GM18873 (cell line): ENCODE measurements around the gene ZNF408.

ENCODE experiments used
- ATAC-seq: cut with Tn5 transposase; IDR thresholded peaks from one replicate; pipeline ENCODE4 v1.9.1; 2021; ENCODE audit warnings: mild to moderate bottlenecking, moderate library complexity, moderate number of reproducible peaks; ENCODE audit not compliant: unreplicated experiment, low FRiP score

The ZNF408 gene

DNA sequence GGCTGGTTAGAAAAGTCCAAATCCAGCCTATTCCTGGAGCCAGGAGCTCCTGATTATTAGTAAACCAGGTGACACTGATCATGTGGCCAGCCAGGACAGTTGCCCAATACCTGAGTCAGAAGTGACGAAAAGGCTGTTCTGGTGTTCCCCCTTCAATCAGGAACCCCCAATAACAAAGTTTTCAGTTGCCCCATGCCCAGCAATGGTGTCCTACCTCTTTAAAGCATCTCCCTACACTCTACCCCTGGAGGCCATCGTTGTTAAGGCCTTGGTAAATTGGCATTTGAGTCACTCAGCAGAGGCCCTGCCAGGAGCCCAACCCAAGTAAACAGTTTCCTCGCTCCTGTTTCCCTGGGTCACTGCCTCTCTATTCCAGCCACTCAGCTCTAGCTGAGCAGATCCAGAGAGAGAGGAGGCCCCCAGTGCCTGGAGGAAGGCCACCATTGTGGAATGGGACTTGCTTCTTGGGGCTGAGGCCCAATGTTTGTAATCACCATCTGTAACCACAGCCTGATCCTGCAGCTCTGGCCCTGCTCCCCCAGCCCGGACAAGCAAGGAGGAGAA lies 25.5 kb upstream of the ZNF408 start:
- ATAC-seq = no peak

DNA sequence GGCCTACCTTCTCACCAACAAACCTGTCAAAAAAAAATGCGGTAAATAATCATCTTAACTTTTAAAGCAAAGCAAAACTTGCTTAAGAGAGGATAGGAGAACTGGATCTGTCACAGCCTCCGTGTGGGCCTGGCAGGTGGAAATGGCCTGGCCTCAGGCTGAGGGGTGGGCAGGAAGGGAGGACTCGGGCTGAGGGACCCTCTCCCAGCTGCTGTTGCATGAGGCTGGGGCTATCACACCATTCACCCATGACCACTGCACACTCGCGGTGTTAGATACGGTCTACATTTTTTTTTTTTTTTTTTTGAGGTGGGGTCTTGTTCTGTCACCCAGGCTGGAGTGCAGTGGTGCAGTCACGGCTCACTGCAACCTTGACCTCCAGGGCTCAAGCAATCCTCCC lies 24.9 kb upstream of the ZNF408 start:
- ATAC-seq = no peak

DNA sequence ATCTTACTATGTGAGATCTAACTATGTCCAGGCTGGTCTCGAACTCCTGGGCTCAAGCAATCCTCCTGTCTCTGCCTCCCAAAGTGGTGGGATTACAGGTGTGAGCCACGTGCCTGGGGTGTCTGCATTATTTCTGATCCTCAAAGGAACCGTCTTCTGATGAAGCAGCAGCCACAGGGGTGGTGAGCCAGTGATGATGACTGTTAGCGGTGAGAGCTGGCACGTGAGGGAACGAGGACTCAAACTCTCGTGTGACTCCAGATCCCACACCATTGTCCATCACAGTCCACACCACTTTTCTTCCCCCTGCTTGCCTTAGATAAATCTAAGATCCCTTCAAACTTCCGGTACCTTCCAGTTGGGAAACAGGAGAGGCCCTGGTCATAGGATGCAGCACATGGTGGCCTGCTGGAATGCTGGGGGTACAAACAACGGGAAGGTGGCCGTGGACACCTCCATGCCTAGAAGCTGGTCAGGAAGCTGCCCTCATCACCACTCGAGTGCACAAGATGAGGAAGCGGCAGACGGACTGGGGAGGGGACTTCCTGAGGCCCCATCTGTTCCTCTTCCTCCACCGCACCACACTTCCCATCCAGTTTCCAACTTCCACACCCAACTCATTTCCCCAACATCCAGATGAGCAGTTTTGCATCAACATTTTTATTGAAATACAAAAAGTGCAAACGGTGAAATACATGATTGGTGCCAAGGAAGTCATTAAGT lies 24.2 kb upstream of the ZNF408 start:
- ATAC-seq = no peak

DNA sequence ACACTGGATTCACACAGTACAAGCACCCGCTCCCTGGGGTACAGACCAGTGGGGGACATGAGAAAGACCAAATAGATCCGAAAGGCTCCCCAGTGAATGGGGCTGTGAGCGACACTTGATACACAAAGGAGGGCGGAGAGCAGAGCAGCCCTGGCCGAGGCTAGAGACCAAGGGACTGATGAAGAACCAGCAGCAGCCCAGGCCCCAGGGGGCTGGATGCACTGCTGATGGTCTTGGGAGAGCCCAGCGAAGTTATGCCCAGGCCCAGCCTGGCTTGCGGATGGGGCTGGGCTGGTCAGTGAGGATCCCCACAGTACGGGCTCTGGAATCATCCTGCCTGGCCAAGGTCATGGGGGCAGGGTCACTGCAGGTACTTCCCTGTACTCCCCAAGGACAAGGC lies 23.7 kb upstream of the ZNF408 start:
- ATAC-seq = no peak

DNA sequence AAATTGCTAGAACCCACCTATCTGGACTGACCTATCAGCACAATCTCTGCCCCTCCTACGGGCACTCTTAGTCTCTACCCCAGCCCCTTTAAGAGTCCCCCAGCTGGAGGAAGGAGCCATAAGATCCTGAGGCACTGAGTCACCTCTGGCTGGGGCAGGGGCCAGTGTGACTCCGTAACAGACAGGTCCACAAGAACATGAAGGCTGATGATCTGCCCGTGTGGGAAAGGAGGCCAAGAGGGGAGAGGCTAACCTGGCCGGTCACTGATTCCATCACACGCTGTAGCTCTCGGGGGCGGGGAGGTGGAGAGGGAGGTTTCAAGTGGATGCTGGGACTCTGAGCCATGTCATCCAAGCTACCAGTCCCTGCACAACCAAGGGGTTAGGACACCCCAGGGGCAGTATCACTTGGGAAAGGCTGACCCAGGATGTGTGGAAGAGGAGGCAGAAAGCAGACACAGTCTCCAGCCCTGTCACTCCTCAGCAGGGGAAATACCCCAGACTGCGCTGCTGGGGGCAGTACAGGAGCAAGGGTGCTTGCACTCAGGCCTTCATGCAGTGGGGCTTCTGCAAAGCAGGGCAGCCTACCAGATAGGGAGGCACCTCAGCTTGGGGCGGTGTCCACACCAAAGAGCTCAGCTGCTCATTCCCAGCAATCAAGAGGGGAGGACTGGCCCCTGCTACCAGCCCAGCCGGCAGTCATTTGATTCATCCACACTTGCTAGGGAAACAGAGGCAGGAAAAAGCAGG lies 22.7 kb upstream of the ZNF408 start:
- no peak for ATAC-seq

DNA sequence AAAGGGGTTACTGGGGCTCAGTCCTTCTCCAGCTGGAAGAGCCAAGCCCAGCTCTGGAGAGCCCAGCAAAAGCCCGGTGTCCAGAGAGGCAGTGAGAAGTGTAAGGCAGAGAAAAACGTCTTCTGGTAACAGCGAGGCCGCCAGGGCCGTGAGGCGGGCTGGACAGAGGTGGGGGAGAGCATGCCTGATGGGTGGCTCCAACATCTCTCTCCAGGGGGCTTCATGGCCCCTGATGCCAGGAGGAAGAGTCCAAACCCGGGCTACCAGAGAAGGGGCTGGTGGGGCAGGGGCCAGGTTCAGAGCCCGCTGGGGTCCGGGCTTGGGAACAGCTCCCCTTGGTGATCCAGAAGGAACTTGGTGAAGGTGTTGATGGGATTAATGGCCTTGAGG lies 22.1 kb upstream of the ZNF408 start:
- ATAC-seq = no peak

DNA sequence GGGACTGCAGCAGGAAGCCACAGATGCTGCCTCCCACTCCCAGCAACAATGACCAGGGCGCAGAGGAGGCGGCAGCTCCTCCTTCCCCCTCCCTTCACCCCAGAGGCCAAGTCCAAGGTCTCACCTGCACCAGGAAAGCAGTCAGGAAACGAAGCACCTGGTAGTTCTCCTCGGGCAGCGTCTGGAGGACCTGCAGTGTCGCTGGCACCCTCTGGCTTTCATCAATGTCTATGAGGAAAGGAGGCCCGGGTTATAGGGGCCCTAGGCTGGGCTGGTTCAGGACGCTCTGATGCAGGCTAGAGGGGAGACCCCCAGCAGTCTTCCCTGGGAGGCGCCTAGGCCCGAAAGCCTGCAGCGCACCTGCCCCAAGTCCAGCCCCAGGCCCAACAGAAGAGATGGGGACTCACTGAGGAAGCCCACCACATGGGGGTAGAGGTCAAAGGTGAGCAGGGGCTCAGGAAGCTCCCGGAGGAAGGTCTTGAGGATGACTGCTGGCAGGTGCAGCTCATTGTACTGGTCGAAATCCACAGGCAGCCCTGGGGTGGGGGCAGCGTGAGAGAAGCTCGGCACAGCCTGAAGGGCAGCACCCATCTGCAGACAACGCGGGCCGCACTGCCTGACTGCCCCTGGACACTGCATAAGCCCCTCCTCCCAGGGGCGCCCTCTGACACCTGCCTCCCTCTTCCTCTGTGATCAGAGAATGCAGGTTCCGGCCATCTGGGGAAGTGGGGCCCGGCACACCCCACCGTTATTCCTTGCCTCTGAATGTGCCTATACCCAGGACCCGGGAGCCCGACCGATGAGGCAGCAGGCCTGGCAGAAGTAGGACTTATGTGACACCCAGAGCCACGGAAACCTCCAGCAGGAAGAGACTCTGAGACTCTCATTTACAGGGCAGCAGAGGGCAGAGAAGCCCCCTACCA lies 21.3 kb upstream of the ZNF408 start:
- ATAC-seq = no peak

DNA sequence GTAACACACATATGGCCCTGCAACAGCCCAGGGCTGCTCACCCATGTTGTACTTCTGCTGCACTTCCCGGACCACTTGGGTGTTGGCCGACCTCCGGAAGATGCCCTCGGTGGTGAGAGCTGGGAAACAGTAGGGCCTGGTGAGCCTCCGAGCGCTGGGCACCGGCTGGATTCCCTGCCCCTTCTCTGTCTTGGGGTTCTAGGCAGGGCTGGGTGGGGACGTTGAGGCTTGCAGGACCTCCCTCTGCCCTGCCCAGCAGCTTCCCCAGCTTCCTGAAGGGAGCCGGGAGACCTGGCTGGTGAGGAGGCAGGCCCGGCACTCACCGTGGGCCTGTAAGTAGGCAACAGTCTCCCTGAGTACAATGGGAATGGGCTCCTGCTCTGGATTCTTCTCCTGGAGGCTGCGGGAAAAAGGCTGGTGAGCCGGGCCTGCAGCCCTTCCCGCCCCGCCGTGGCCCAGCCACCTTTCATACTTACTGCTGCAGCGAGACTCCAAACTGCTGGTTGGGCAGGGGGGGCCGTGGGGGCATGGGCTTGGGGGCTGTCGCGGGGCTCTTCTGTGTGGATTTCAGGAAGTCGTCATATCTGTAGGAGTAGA lies 20.6 kb upstream of the ZNF408 start:
- no peak for ATAC-seq

DNA sequence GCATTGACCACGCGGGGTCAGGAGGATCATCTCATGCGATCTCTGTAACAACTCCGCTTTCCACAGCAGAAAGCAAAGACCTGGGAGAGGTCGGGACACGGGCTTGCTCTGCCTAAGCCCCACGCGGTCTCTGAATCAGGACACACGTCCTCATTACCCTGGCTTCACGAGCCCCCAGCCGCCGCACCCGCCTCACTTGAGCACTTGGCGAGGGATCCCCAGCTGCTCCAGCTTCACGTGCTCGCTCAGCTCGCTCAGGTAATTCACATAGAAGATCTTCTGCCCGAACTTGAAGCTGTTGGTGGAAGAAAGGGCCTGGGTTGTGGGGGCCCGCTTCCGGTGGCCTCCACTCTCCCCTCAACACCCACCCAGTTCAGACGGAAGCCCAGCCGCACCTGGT lies 20.0 kb upstream of the ZNF408 start:
- ATAC-seq = no peak

DNA sequence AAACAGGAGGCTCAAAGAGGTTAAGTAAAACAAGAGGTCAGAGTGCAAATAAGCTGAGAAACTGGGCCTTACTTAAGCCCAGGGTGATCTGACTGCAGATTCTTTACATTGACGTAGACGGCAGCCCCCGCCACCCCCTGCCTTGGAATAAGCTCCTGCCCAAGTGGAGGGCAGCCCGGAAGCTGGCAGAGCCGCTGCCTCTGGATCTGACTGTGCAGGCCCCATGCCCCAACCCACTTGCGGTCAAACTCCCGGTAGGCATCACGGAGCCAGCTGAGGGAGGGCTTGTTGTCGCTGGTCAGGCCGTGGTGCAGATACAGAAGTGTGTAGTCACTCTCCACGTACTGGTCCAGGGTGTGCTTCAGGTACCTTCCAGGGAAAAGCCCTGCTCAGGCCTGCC lies 19.0 kb upstream of the ZNF408 start:
- no peak for ATAC-seq

DNA sequence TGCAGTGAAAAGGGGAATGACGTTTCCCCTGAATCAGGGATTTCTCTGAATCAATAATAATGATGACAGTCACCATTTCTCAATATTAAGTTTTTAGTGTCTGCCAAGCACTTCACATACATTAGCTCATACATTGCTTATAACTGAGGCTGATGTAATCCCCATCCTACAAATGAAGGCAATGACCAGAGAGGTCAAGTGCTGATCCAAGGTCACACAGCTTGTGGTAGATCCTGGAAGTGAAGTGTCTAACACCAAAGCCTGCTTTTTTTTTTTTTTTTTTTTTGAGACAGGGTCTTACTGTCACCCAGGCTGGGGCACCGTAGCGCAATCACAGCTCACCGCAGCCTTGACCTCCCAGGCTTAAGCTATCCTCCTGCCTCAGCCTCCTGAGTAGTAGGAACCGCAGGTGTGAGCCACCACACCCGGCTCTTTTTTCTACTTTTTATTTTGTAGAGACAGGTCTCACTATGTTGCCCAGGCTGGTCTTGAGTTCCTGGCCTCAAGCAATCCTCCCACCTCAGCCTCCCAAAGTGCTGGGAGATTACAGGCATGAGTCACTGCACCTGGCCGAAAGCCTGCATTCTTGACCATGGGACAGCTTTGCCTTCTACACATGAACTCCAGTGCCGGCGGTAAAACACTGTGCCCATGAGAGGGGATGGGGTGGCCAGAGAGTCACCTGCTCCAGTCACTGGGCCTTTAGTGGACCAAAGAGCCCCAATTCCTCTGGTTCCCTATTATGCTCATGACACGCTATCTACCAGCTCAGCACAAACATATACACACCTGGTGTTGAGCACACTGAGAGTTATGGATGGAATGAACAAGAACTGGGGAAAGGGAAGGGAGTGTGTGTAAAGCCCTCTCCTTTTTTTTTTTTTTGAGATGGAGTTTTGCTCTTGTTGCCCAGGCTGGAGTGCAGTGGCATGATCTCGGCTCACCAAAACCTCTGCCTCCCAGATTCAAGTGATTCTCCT lies 17.8 kb upstream of the ZNF408 start:
- no peak for ATAC-seq

DNA sequence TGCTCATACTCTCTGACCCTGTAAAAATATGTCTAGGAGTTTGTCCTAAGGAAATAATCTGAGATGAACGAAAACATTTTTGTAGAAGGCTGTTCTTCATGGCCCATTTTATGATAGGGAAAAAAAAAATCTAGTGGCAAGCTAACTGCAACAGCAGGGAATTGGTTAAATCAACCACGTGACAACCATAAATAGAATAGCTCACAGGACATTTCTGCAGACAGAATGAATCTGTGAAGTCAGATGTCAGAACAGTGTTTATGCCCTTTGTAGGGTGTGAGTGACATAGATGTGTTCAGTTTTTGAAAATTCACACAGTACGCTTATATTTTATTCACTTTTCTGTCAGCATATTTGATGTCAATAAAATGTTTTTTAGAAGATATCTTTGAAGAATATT lies 16.5 kb upstream of the ZNF408 start:
- no peak for ATAC-seq

DNA sequence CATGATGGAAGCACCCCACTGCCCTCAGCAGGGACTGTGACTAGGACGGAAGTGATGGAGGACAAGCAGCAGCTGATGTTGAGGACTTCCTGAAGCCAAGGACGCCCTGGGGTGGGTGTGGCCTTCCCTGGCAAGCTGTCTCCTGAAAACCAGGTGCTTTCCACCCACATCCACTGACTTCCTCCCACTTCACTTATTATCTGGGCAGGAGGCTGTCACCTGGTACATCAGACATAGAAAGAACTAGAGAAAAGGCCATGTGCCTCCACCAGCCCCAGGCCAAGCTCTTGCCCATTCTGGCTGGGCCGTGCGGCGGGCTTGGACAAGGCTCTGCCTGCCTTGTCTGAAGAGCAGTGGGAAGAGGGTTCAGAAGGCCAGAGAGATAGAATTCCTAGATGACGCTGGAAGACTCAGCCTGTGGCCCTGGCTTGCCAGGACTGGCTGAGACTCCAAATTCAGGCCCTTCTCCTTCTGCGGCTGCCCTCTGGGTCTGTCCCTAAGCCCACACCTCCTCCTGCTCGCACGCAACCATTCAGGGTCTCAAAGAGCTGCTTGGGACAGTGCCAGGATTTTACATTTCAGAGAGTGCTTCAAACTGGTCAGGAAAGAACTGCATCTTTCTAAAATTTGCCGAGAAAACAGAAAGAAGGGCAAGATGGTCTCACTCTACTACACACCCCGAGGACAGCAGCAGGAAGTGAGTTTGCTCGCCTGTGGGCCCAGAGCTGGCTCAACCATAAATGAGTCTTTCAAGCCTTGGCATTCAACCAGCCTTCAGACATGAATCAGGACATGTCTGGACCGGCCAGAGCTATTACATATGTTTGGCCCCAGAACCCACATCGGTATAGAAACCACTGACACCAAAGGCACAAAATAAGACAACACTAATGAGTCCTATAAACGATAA lies 13.7 kb upstream of the ZNF408 start:
- no peak for ATAC-seq

DNA sequence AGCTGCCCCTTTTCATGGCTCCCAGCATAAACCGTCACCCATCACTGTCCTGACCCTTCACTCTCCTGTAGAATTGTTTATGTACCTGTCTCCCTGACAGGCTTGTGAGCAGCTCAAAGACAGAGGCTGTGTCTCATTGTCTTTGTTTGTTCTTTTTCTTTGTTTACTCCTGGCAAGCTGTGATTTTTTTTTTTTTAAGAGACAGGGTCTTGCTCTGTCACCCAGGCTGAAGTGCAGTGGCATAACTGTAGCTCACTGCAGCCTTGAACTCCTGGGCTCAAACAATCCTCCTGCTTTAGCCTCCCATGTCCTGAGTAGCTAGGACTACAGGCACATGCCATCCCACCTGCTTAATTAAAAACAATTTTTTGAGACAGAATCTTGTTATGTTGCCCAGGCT lies 10.1 kb upstream of the ZNF408 start:
- no peak for ATAC-seq

DNA sequence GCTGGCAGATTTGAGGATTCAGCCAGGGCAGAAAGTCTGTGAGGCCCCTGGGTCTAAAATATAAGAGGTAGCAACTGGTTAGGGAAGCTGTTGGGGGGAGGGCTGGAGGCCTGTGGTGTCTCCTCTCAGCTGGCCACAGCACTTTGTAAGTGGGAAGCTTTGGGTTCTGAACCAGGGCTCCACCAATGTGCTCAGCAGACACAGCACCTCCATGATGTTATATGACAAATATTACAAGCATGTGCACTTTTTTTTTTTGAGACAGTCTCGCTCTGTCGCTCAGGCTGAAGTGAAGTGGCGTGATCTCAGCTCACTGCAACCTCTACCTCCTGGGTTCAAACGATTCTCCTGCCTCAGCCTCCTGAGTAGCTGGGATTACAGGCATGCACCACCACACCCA lies 8.4 kb upstream of the ZNF408 start:
- ATAC-seq = no peak

DNA sequence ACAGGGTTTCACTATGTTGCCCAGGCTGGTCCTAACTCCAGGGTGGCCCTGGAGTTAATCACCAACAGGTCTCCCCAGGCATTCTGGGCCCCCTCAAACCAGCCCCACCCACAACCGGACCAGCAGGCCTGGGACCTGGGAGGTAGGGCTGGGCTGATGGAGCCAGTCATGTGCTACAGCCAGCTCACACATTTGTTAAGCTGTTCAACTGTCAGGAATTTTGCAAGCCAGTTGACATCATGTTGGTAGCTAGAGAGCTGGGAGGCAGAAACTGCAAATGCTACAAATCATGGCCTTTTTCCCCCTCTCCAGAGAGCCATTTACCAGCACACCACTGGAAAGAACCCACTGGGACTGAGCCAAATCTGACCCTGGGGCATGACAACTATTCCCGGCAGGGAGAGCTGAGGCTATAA lies 7.2 kb upstream of the ZNF408 start:
- ATAC-seq = no peak

DNA sequence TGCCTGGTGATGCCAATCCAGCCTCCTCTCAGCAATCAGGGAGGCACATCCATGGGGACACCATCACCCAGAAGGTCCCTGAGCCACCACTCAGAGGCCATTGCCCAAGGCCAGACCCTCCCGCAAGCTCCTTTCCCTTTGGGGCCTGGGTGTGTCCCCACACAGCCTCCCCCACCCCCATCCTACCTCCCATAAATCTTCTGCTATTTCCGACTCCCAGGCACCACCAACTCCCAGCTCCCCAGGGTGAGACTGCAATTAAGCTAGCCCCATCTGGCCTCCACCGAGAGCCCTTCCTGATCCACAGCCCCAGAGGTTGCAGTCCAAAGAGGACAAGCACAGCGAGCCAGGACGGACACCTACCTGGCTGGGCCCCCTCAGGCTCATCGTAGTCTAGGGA lies 6.8 kb upstream of the ZNF408 start:
- no peak for ATAC-seq

DNA sequence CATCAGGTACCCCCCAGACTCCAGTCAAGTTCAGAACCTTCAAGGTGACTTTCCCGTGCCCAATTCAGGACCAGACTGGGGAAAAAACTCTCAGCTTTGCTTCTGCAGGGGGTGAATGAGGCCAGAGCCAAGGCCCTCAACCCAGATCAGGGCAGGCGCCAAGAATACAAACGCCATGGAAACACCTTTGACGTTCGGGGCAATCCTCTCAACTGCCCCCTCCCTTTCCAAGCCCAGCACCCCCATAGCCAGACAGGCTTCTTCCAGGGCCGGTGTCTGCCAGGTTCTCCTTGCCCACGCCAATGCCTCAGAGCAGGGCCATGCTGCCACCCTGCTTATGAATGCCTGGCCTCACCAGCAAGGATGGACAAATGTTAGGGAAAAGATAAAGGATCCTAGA lies 6.2 kb upstream of the ZNF408 start:
- no peak for ATAC-seq
